K562 (cell line): Measurements from ENCODE around the gene USP37. TPM values are rescaled to one million over a fixed set of nuclear protein-coding genes. Genes with fewer than 3 reads are reported as not detected.

Source experiments
- ATAC-seq: fragments of 200-7000 bp; cut with Tn5 transposase; 3 replicates; pipeline ENCODE4 v1.9.1; 2020; ENCODE audit warnings: moderate library complexity
- BruUV-seq: library from RNA; stranded (reverse); fragments of 400-500 nt; replicated peaks from 2 replicates; lab custom pipeline; 2021; lab: Mats Ljungman, UMichigan
- CTCF ChIA-PET: fragments of 300-600 bp; formaldehyde crosslinking; extraction: SDS; loops from one replicate; lab custom pipeline; 2021; ENCODE audit warnings: low intra/inter-chr PET ratio; lab: Yijun Ruan, JAX
- POLR2A ChIA-PET: fragments of 300-600, 350-650 bp; sonication (Branson Sonifier 250); formaldehyde crosslinking; extraction: SDS; loops from one replicate; lab custom pipeline; 2021; ENCODE audit warnings: antibody characterized with exemption, inconsistent platforms; lab: Yijun Ruan, JAX
- DNase-seq, 4 experiments: peaks; one replicate each; pipeline versions ENCODE4 v3.0.0 to v3.0.0-alpha.2; 2011 to 2018; ENCODE audit warnings: low spot score in 3 of 4, mixed read lengths in 3 of 4; ENCODE audit errors: extremely low read depth in 1 of 4
- FAIRE-seq: peaks from 2 replicates; lab custom pipeline; 2011; peaks lifted over from hg19 to GRCh38; lab: Jason Lieb, UNC
- H2AFZ ChIP-seq: 2 replicates; pipeline ENCODE4 v1.6.0; 2011; ENCODE audit warnings: low read depth, low read length, control low read depth, inconsistent platforms
- H3K27ac ChIP-seq: fragments of 200-600 bp; 3 replicates; pipeline ENCODE4 v1.8.0; 2011; ENCODE audit warnings: low read depth, mild to moderate bottlenecking, control low read depth, inconsistent platforms, low read length, moderate library complexity, mixed read lengths; ENCODE audit errors: extremely low read depth
- H3K27me3 ChIP-seq, 2 experiments: fragments of 300-600 bp in 1 of 2; 2 replicates in 1 of 2; 3 replicates in 1 of 2; pipeline versions ENCODE4 v1.6.0 to v1.8.0; 2011; ENCODE audit warnings: inconsistent platforms in 2 of 2, low read length in 2 of 2, mild to moderate bottlenecking in 1 of 2, mixed read lengths in 1 of 2, moderate library complexity in 1 of 2; ENCODE audit not compliant: control insufficient read depth in 2 of 2, insufficient read depth in 2 of 2
- H3K36me3 ChIP-seq: fragments of 300-600 bp; 3 replicates; pipeline ENCODE4 v1.8.0; 2011; ENCODE audit warnings: mild to moderate bottlenecking, low read length, inconsistent platforms; ENCODE audit not compliant: control insufficient read depth, insufficient read depth
- H3K4me1 ChIP-seq, 2 experiments: fragments of 200-600 bp in 1 of 2; replicated peaks in 1 of 2; 2 replicates in 1 of 2; 3 replicates in 1 of 2; pipeline versions ENCODE4 v1.5.1 to v1.8.0; 2011; ENCODE audit warnings: inconsistent platforms in 2 of 2, low read length in 2 of 2, mild to moderate bottlenecking in 1 of 2, mixed read lengths in 1 of 2, moderate library complexity in 1 of 2; ENCODE audit not compliant: control insufficient read depth in 2 of 2, insufficient read depth in 2 of 2
- H3K4me2 ChIP-seq: 2 replicates; pipeline ENCODE4 v1.6.1; 2011; ENCODE audit warnings: low read length, control low read depth, inconsistent platforms, mixed read lengths; ENCODE audit not compliant: insufficient read depth
- H3K4me3 ChIP-seq: fragments of 200-600 bp; sonication (generic), shearing (Covaris generic); 2 replicates; pipeline ENCODE4 v1.5.1; 2016; ENCODE audit warnings: control low read depth, inconsistent platforms
- H3K79me2 ChIP-seq: fragments of 200-600 bp; 3 replicates; pipeline ENCODE4 v1.8.0; 2011; ENCODE audit warnings: low read length, inconsistent platforms; ENCODE audit not compliant: control insufficient read depth, insufficient read depth
- H3K9ac ChIP-seq, 2 experiments: 2 replicates each; pipeline versions ENCODE4 v1.6.0 to v1.6.1; 2011; ENCODE audit warnings: low read depth in 2 of 2, low read length in 2 of 2, control low read depth in 1 of 2, inconsistent platforms in 1 of 2, mild to moderate bottlenecking in 1 of 2, mixed read lengths in 1 of 2; ENCODE audit not compliant: insufficient read depth in 1 of 2
- H3K9me1 ChIP-seq: one replicate; pipeline ENCODE4 v1.6.0; 2011; ENCODE audit warnings: inconsistent platforms, mild to moderate bottlenecking, low read length, moderate library complexity; ENCODE audit not compliant: control insufficient read depth, insufficient read depth
- H3K9me3 ChIP-seq: replicated peaks from 2 replicates; pipeline ENCODE4 v1.5.1; 2011; ENCODE audit warnings: low read depth, low read length, inconsistent platforms; ENCODE audit not compliant: control insufficient read depth, insufficient read depth
- H4K20me1 ChIP-seq: replicated peaks from 2 replicates; pipeline ENCODE4 v1.6.1; 2011; ENCODE audit warnings: low read length, inconsistent platforms, mixed read lengths; ENCODE audit not compliant: control insufficient read depth, insufficient read depth
- GABPB1 ChIP-seq: sonication (generic); formaldehyde crosslinking; IDR thresholded peaks from 2 replicates; pipeline ENCODE4 v1.8.0; 2022; ENCODE audit warnings: mild to moderate bottlenecking, missing genetic modification reagents
- HSF4 ChIP-seq: fragments of 250-450 bp; sonication (Bioruptor Pico); IDR thresholded peaks from 2 replicates; pipeline ENCODE4 v2.1.2; 2022; ENCODE audit warnings: mild to moderate bottlenecking, moderate library complexity, borderline replicate concordance
- MED1 ChIP-seq: sonication (generic); formaldehyde crosslinking; IDR thresholded peaks from 2 replicates; pipeline ENCODE4 v1.8.1; 2023; ENCODE audit warnings: missing genetic modification reagents, borderline replicate concordance
- SLC30A9 ChIP-seq: fragments of 250-450 bp; sonication (Bioruptor Pico); IDR thresholded peaks from 2 replicates; pipeline ENCODE4 v1.8.0; 2022; ENCODE audit warnings: mild to moderate bottlenecking, moderate library complexity
- SUPT5H ChIP-seq: fragments of 450-650 bp; IDR thresholded peaks from 2 replicates; pipeline ENCODE4 v1.6.1; 2016
- ZNF143 ChIP-seq: sonication (generic); formaldehyde crosslinking; IDR thresholded peaks from 2 replicates; pipeline ENCODE4 v1.9.0; 2022; ENCODE audit warnings: mild to moderate bottlenecking, missing genetic modification reagents
- ZNF354B ChIP-seq: fragments of 250-450 bp; sonication (Bioruptor Pico); IDR thresholded peaks from 2 replicates; pipeline ENCODE4 v1.4.0; 2020
- ZNF586 ChIP-seq: fragments of 450-650 bp; formaldehyde crosslinking; conservative IDR thresholded peaks from 2 replicates; pipeline ENCODE4 v1.4.0; 2020; ENCODE audit warnings: mild to moderate bottlenecking, moderate library complexity
- WGBS: fragments of 100-300 bp; shearing (Covaris generic); methylation state at CpG from one replicate; pipeline ENCODE4 v1.1.6; 2016; ENCODE audit warnings: low coverage, mixed read lengths; ENCODE audit not compliant: insufficient coverage; ENCODE audit errors: missing lambda C conversion rate; 5-methylcytosine and 5-hydroxymethylcytosine counted together
- in situ Hi-C: fragments of 300-500 bp; cut with MboI; formaldehyde crosslinking; loops from 4 replicates; pipeline ENCODE4 v1.15.0; 2018; ENCODE audit warnings: inconsistent platforms, mixed read lengths
- intact Hi-C: fragments of 100-400 bp; cut with micrococcal nuclease; formaldehyde crosslinking; loops from 2 replicates; pipeline ENCODE4 v1.14.2; 2022
- polyA plus RNA-seq, 8 experiments: library from polyadenylated mRNA; depleted of rRNA in 4 of 8; stranded (reverse) in 5 of 8; unstranded in 3 of 8; fragments of >200 nt; fragmentation: Nextera tagmentation in 2 of 8; fragmentation: Illumina TruSeq in 1 of 8; extraction: Ambion mirVana in 2 of 8; extraction: Trizol in 1 of 8; gene quantifications; 2 replicates each; pipeline versions ENCODE4 v1.2.1 to v1.2.3, GENCODE V29; 2011 to 2014; ENCODE audit warnings: inconsistent platforms in 1 of 8, missing spikeins in 1 of 8
- total RNA-seq, 7 experiments: library from RNA; depleted of rRNA in 6 of 7; stranded (reverse); fragments of >200 nt in 6 of 7; fragmentation: Illumina TruSeq in 2 of 7; extraction: Trizol in 2 of 7; gene quantifications; 2 replicates each; pipeline versions ENCODE4 v1.2.1 to v1.2.3, GENCODE V29; 2011 to 2021; ENCODE audit warnings: low replicate concordance in 1 of 7
- TF ChIP-seq, protein P1 (sequence below): fragments of 250-450 bp; sonication (Bioruptor Pico); IDR thresholded peaks from 2 replicates; pipeline ENCODE4 v1.4.0; 2020; ENCODE audit warnings: mild to moderate bottlenecking, moderate library complexity

USP37 gene
- total and polyA plus RNA-seq, 9 of the 15 experiments (the other 6 are each of a cell fraction or from before 2014, with no cell fraction given): 2.0 to 14.2 (median 8.5) TPM

DNA sequence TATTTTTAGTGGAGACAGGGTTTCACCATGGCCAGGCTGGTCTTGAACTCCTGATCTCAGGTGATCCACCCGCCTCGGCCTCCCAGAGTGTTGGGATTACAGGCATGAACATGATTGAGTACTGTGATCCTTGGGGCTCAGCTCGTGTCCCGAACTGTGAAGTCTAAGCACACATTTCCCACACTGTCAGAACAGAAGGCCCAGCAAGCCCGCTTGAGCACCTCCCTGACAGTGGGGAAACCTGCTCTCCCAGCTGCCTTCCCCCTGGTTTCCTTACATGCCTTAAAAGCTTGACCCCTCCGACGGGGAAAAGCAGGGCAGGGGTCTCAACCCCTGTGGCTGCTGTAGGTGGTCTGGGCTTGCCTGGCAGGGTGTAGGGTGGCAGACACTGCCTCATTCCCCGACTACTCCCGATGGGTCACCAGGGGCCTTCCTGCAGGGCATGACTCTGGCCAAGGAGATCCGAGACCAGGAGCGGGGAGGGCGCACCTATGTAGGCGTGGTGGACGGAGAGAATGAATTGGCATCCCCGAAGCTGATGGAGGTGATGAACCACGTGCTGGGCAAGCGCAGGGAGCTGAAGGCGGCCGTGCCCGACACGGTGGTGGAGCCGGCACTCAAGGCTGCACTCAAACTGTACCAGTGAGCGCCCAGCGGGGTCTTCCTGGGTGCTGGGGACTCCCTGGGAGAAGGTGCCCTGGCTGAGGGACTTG lies 139.1 kb downstream of the USP37 start:
- H4K20me1 ChIP-seq: no peaks in the 10 kb centered on the region
- in situ Hi-C loops: no loop called here
- H2AFZ ChIP-seq: no peak overlapping the region
- ChIA-PET CTCF (no interaction called here), POLR2A (no interaction called here)
- H3K36me3 ChIP-seq: no peaks in the 10 kb centered on the region
- DNase-seq (no peak), FAIRE-seq (no peak), ATAC-seq (no peak)
- H3K9ac ChIP-seq: no peak overlapping the region
- H3K79me2 ChIP-seq: no peaks in the 10 kb centered on the region
- H3K4me3 ChIP-seq: no peak overlapping the region
- no TSS peak for BruUV-seq
- no peak overlapping the region for H3K27ac ChIP-seq
- no peaks in the 10 kb centered on the region for H3K9me1 ChIP-seq
- no peaks in the 10 kb centered on the region for H3K9me3 ChIP-seq
- no peak for TF ChIP-seq ZNF143 (CRISPR knock-in tag)
- no peak for TF ChIP-seq GABPB1 (CRISPR knock-in tag)
- no peak for TF ChIP-seq ZNF586 (CRISPR knock-in tag)
- TF ChIP-seq ZNF354B (CRISPR knock-in tag): no peak
- TF ChIP-seq, protein P1, sequence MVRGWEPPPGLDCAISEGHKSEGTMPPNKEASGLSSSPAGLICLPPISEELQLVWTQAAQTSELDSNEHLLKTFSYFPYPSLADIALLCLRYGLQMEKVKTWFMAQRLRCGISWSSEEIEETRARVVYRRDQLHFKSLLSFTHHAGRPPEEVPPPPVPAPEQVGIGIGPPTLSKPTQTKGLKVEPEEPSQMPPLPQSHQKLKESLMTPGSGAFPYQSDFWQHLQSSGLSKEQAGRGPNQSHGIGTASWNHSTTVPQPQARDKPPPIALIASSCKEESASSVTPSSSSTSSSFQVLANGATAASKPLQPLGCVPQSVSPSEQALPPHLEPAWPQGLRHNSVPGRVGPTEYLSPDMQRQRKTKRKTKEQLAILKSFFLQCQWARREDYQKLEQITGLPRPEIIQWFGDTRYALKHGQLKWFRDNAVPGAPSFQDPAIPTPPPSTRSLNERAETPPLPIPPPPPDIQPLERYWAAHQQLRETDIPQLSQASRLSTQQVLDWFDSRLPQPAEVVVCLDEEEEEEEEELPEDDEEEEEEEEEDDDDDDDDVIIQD (CRISPR knock-in tag): no peak
- no peak for TF ChIP-seq MED1
- TF ChIP-seq HSF4 (CRISPR knock-in tag): no peak
- TF ChIP-seq SLC30A9 (CRISPR knock-in tag): no peak
- TF ChIP-seq SUPT5H: no peak
- no peaks in the 10 kb centered on the region for H3K27me3 ChIP-seq
- H3K4me1 ChIP-seq: peaks cover 5 to 37% of the 10 kb centered on the region in 2 experiments
- 89% methylated on average over 5 of the region's 24 CpGs for WGBS
- H3K4me2 ChIP-seq: no peak overlapping the region
- intact Hi-C loops: no loop called here
